ENCODE measurements around the gene DFFB.

Gene DFFB

GRCh38 chr1:3831689-3832088, 25.6 kb upstream of the DFFB start:
- no peak for DNase-seq (ENCODE audit: low read depth)

GRCh38 chr1:3834701-3835100, 22.6 kb upstream of the DFFB start:
- no peak for DNase-seq (ENCODE audit: low read depth)

- no peak for DNase-seq (ENCODE audit: low read depth)
Measured at GRCh38 chr1:3836421-3836820, 20.9 kb upstream of the DFFB start.

- no peak for DNase-seq (ENCODE audit: low read depth)
Measured at GRCh38 chr1:3837200-3837599, 20.1 kb upstream of the DFFB start.

GRCh38 chr1:3837685-3838084, 19.6 kb upstream of the DFFB start:
- DNase-seq (ENCODE audit: low read depth), result no peak

- no peak for DNase-seq (ENCODE audit: low read depth)
Measured at GRCh38 chr1:3838788-3839187, 18.5 kb upstream of the DFFB start.

GRCh38 chr1:3841491-3841890, 15.8 kb upstream of the DFFB start:
- DNase-seq (ENCODE audit: low read depth), result no peak

GRCh38 chr1:3842912-3843311, 14.4 kb upstream of the DFFB start:
- DNase-seq (ENCODE audit: low read depth), result no peak

- no peak for DNase-seq (ENCODE audit: low read depth)
Measured at GRCh38 chr1:3846541-3846940, 10.7 kb upstream of the DFFB start.

- no peak for DNase-seq (ENCODE audit: low read depth)
Measured at GRCh38 chr1:3847081-3847480, 10.2 kb upstream of the DFFB start.

GRCh38 chr1:3850857-3851256, 6.4 kb upstream of the DFFB start:
- DNase-seq (ENCODE audit: low read depth), result no peak

- DNase-seq (ENCODE audit: low read depth), result no peak
Measured at GRCh38 chr1:3851292-3851691, 6.0 kb upstream of the DFFB start.

GRCh38 chr1:3852091-3852490, 5.2 kb upstream of the DFFB start:
- DNase-seq (ENCODE audit: low read depth), result no peak

GRCh38 chr1:3852711-3853485, 4.4 kb upstream of the DFFB start:
- DNase-seq (ENCODE audit: low read depth), result no peak

- DNase-seq (ENCODE audit: low read depth), result no peak
Measured at GRCh38 chr1:3857791-3858129, 484 bp downstream of the DFFB start.

- DNase-seq (ENCODE audit: low read depth), result no peak
Measured at GRCh38 chr1:3858231-3858981, 1.1 kb downstream of the DFFB start.

- DNase-seq (ENCODE audit: low read depth), result no peak
Measured at GRCh38 chr1:3863231-3863935, 6.1 kb downstream of the DFFB start.

GRCh38 chr1:3864884-3865283, 7.6 kb downstream of the DFFB start:
- DNase-seq (ENCODE audit: low read depth), result no peak

GRCh38 chr1:3865606-3866160, 8.4 kb downstream of the DFFB start:
- DNase-seq (ENCODE audit: low read depth), result no peak

- no peak for DNase-seq (ENCODE audit: low read depth)
Measured at GRCh38 chr1:3868464-3869006, 11.3 kb downstream of the DFFB start.

GRCh38 chr1:3869751-3870301, 12.6 kb downstream of the DFFB start:
- no peak for DNase-seq (ENCODE audit: low read depth)

- no peak for DNase-seq (ENCODE audit: low read depth)
Measured at GRCh38 chr1:3871451-3871805, 14.2 kb downstream of the DFFB start.

Measured in T follicular helper cell (primary cell).